Mucosa of descending colon (tissue), 3 donors: ENCODE data around the gene PSMA7. TPM values are rescaled to one million over a fixed set of nuclear protein-coding genes. Genes with fewer than 3 reads are reported as not detected.

Experiments
- ATAC-seq: fragments of 200-7000 bp; cut with Tn5 transposase; one replicate; pipeline ENCODE4 v1.9.1; 2020; ENCODE audit warnings: mild to moderate bottlenecking, moderate library complexity
- DNase-seq, 3 donors: peaks; one replicate each; pipeline ENCODE4 v3.0.0-alpha.2; 2020
- H3K36me3 ChIP-seq: fragments of 200-600 bp; one replicate; pipeline ENCODE4 v1.8.0; 2021; ENCODE audit warnings: low read depth, mild to moderate bottlenecking
- H3K4me1 ChIP-seq: fragments of 200-600 bp; one replicate; pipeline ENCODE4 v1.8.0; 2021; ENCODE audit warnings: low read depth, mild to moderate bottlenecking
- H3K4me3 ChIP-seq: fragments of 200-600 bp; one replicate; pipeline ENCODE4 v1.8.0; 2021; ENCODE audit warnings: mild to moderate bottlenecking
- H3K9me3 ChIP-seq: fragments of 200-600 bp; one replicate; pipeline ENCODE4 v1.8.0; 2021; ENCODE audit warnings: mild to moderate bottlenecking
- CTCF ChIP-seq: fragments of 200-600 bp; IDR thresholded peaks from one replicate; pipeline ENCODE4 v1.8.0; 2022; ENCODE audit warnings: antibody characterized with exemption, mild to moderate bottlenecking
- intact Hi-C, 2 donors: fragments of 100-400 bp; cut with DNase I in 1 of 2; cut with micrococcal nuclease in 1 of 2; formaldehyde crosslinking; loops; one replicate each; pipeline versions ENCODE4 v1.11.0 to v1.11.1; 2022; cut with DNase I, micrococcal nuclease
- total RNA-seq, 3 donors: library from RNA; stranded (reverse); fragmentation: NEBNext Ultra II Directional in 2 of 3; extraction: Animal tissue kit (Norgen Biotek cat#: 25700) in 2 of 3; gene quantifications; one replicate each; pipeline versions ENCODE4 v1.2.1 to v1.2.4, GENCODE V29; 2021 to 2023
- donor health status: DM: no; HTN: no; CAD: no; lungs with moderate emphysema.
- donor health status: DM: no; HTN: no; CAD: no.
- donor health status: DM: no; HTN: yes; CAD: no.

The PSMA7 gene
- total RNA-seq, 3 donors from 2014 or later: 129 to 197 (median 194) TPM

- intact Hi-C loops: no loop called here
- no peaks in the 10 kb centered on the region for H3K36me3 ChIP-seq
- H3K9me3 ChIP-seq: no peaks in the 10 kb centered on the region
- no peaks in the 10 kb centered on the region for H3K4me1 ChIP-seq
- DNase-seq: peak in 1 of 3 donors; percentile 34
- TF ChIP-seq CTCF: no peak
- no peak overlapping the region for H3K4me3 ChIP-seq
- no peak for ATAC-seq
These were observed 31.9 kb upstream of the PSMA7 start for GRCh38 chr20:62174870-62175624.

GRCh38 chr20:62174021-62174804 is 31.0 kb upstream of the PSMA7 start:
- peak in 1 of 3 donors; percentile 38 for DNase-seq
- no peak overlapping the region for H3K4me3 ChIP-seq
- no peak for TF ChIP-seq CTCF
- H3K36me3 ChIP-seq: no peaks in the 10 kb centered on the region
- H3K4me1 ChIP-seq: no peaks in the 10 kb centered on the region
- ATAC-seq: no peak
- no peaks in the 10 kb centered on the region for H3K9me3 ChIP-seq
- intact Hi-C loops: no loop called here

- H3K4me3 ChIP-seq: no peak overlapping the region
These were observed 29.5 kb upstream of the PSMA7 start for GRCh38 chr20:62172666-62173065.

GRCh38 chr20:62171245-62171644 is 28.1 kb upstream of the PSMA7 start:
- Histone ChIP-seq H3K4me3 (no peak overlapping the region), H3K9me3 (no peaks in the 10 kb centered on the region), H3K36me3 (no peaks in the 10 kb centered on the region), H3K4me1 (no peaks in the 10 kb centered on the region)
- no peak for ATAC-seq
- intact Hi-C loops: no loop called here
- peak in 1 of 3 donors; percentile 10 for DNase-seq
- TF ChIP-seq CTCF: no peak

More at GRCh38 chr20:62172666-62173065, 29.5 kb upstream of the PSMA7 start:
- Histone ChIP-seq H3K9me3 (no peaks in the 10 kb centered on the region), H3K4me1 (no peaks in the 10 kb centered on the region), H3K36me3 (no peaks in the 10 kb centered on the region)
- TF ChIP-seq CTCF: no peak
- DNase-seq: peak in 1 of 3 donors; percentile 37
- no peak for ATAC-seq
- intact Hi-C loops: no loop called here

- Histone ChIP-seq H3K36me3 (no peaks in the 10 kb centered on the region), H3K9me3 (no peaks in the 10 kb centered on the region), H3K4me1 (no peaks in the 10 kb centered on the region), H3K4me3 (no peak overlapping the region)
- DNase-seq (no peak), ATAC-seq (no peak)
- intact Hi-C loops: no loop called here
- TF ChIP-seq CTCF: no peak
These were observed 27.3 kb upstream of the PSMA7 start for GRCh38 chr20:62170536-62170935.
